Measurements from ENCODE around the gene ANKRD13A.
"Not testable (repeated sequence)": the region's sequence is repeated elsewhere in the genome, so short reads cannot be mapped to it uniquely, and the experiment has no call there.

The ANKRD13A gene

DNA sequence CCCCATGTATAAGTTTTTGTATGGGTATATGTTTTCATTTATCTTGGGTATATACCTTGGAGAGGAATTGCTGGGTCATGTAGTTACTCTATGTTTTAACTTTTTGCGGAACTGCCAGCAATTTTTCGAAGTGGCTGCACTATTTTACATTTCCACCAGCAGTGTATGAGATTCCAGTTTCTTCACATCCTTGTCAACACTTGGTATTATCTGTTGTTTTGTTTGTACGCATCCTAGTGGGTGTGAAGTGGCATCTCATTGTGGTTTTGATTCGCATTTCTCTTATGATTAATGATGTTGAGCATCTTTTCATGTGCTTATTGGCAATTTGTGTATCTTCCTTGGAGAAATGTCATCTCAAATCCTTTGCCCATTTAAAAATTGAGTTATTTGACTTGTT lies 6.9 kb downstream of the ANKRD13A start:
- DNase-seq (ENCODE audit: low read depth in 2 of 2) = no peak

DNA sequence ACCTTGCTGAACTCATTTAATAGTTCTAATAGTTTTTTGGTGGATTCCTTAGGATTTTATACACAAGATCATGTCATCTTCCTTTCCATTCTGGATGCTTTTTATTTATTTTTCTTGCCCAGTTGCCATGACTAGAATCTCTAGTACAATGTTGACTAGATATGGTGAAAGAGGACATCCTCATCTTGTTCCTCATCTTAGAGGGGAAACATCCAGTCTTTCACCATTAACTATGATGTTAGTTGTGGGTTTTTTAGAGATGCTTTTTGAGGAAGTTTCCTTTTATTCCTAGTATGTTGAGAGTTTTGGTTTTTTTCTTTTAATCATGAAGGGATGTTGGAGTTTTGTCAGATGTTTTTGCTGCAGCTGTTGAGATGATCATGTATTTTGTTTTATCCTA lies 8.7 kb downstream of the ANKRD13A start:
- DNase-seq (ENCODE audit: low read depth in 2 of 2) = no peak

DNA sequence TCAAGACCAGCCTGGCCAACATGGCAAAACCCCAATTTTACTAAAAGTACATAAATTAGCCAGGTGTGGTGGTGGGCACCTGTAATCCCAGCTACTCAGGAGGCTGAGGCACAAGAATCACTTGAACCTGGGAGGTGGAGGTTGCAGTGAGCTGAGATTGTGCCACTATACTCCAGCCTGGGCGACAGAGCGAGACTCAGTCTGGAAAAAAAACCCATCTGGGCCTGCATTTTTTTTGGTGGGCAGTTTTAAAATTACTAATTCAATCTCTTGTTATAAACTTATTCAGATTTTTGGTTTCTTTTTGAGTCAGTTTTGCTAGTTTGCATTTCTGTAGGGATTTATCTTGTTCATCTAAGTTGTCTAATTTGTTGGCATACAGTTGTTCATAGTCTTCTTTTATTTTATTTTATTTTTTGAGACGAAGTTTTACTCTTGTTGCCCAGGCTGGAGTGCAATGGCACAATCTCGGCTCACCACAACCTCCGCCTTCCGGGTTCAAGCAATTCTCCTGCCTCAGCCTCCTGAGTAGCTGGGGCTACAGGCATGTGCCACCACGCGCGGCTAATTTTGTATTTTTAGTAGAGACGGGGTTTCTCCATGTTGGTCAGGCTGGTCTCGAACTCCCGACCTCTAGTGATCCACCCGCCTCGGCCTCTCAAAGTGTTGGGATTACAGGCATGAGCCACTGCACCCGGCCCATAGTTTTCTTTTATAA lies 9.6 kb downstream of the ANKRD13A start:
- not testable (repeated sequence) for DNase-seq (ENCODE audit: low read depth in 2 of 2)

DNA sequence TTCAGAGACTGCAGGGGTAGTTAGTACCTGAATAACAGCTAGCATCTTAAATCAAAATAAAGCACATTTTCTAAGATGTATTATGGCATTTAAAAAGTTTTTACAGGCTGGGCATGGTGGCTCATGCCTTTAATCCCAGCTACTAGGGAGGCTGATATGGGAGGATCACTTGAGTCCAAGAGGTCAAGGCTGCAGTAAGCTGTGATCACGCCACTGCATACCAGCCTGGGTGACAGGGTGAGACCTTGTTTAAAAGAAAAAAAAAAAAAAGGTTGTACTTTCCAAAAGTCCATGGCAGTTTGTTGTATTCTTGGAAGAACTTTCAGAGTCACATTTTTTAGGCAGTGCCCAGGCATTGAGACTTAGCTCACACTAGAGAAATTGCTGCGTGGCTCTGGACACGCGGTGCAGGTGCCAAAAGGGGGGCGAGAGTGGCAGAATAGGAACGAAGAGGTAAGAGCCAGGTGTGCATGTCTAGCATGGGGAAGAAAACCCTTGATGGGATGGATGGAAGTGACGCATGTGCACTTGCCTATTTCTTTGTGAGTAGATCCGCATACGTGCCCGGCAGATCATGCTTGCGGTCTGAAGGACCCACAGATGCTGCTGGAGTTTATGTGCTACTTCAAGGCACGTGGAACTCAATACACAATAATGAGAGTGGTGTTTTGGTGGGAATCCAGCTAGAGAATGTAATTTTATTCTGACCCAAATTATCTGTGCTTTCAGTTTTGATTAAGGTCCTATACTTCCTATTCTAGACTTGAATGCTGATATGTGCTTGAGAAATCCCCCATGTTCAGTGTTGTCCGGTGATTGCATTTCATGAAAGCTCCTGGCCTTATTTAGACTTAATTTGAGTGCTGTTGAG lies 11.9 kb downstream of the ANKRD13A start:
- no peak for DNase-seq (ENCODE audit: low read depth in 2 of 2)

DNA sequence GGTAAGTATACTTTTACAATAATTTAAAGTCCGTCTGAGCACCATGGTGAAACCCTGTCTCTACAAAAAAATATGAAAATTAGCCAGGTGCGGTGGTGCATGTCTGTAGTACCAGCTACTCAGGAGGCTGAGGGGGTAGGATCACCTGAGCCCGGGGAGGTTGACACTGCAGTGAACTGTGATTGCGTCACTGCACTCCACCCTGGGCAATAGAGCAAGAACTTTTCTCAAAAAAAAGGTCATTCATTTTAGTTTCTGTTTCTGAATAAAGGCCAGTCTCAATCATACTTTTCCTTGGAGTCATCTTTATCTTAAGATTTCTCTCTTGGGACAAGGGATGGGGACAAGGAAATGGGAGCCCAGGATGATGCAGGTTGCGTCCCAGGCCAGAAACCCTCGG lies 12.9 kb downstream of the ANKRD13A start:
- DNase-seq (ENCODE audit: low read depth in 2 of 2) = no peak

DNA sequence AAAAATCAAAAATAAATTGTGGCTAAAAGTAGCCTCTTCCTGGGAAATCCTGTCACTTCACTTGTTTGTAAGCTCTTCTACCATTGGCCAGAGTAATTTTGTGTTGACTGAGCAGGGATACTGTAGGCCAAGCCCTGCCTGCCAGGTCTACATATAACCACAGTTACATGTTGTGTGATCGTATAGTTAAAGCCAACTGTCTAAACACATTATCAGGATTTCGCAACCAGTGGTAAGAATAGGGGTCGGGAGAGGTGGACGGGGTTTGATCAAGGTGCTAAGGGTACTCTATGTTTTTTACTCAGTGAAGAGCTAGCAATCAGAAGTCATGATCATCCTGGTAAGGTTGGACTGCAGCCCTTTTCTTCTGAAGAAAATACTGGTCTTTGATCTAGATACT lies 13.4 kb downstream of the ANKRD13A start:
- DNase-seq (ENCODE audit: low read depth in 2 of 2) = no peak

DNA sequence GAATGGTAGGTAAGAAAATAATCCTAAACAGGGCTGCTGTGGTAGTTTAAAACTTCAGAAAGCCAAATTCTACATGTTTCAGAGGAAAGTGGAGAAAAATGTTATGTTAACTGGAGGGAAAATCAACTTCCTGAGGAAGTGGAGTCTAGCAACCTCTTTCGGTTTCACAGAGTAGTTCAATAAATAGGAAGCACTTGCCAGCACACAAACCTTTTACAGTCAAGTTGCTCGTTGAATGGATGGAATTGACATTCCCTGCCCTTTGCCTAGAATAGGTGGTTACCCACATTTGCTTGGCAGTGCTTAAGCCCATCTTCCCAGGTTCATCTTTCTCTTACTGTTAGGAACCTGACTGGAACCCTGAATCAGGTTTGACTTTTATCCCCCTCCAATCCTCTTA lies 15.9 kb downstream of the ANKRD13A start:
- DNase-seq (ENCODE audit: low read depth in 2 of 2) = no peak

DNA sequence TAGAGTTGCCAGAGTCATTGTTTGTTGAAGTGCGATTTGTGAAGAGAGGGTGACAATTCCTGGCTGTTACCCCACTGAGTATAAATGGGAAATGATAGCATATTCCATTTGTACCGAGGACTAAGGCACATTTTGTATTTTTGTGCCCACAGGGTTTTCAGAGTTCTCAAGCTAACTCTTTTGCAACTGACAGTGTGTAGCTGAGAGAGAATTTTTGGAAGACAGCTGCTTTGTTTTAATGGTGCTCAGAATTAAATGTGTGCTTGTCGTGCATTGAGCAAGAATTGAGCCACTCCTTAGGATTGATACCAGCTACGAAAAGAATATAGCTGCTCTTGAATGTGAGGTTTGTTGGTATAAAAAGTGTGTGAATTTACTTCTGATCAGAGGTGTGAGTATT lies 21.7 kb downstream of the ANKRD13A start:
- no peak for DNase-seq (ENCODE audit: low read depth in 2 of 2)

DNA sequence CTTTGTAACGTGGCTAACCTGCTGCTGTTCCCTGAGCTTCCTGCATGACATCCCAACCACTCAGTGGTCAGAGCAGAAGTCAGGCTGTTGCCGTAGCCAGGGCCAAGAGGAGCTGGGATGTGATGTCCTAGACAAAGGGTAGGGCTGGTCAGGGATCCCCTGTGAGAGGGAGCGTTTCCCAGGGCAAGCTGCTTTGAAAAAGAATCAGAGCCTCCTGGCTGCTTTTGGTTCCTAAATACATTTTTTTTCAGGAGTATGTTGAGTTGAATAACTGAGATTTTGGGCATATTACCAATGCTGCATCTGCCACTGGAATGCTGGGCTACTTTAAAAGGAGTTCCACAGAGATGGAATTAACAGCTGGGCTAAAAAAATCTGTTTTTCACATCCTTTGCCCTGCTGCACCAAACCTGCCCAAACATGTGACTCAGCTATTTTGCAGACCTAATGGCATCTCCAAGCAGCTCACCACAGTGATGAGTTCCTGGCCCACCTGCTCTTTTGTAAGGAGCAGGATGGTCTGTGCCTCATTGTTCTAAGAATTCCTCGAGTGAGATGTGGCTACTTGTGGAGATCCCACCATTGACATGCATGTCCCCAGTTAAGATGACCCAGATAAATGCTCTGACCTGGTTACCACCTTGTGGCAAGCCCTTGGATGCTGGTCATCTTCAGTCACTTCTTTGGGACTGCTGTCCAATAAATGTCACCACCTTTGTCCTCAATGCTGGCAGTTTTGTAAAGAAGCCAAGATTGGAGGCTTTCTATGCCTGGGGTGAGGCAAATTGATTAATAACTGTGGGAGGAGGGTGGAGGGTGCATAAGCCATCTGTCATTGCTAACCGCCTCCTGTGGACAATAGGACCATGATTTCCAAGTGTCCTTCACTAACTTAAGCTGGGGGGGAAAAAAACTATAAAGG lies 24.1 kb downstream of the ANKRD13A start:
- no peak for DNase-seq (ENCODE audit: low read depth in 2 of 2)

DNA sequence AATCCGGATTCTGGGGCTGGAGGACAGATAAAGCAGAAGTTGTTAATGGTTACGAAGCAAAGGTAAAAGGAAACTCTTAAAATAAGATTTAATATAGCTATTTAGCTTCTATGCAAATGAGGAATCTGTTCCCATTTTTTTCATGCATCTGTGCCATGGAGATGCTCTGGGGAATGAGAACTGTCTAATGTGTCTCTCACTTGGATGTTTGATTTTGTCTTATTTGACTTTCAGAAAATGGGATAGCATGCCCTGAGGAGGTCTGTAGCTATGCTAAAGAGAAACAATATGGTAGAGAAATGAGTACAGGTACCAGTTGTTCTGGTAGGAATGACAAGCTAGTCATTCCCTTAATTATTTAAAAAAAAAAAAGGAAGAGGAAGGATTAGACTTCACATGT lies 24.8 kb downstream of the ANKRD13A start:
- no peak for DNase-seq (ENCODE audit: low read depth in 2 of 2)

DNA sequence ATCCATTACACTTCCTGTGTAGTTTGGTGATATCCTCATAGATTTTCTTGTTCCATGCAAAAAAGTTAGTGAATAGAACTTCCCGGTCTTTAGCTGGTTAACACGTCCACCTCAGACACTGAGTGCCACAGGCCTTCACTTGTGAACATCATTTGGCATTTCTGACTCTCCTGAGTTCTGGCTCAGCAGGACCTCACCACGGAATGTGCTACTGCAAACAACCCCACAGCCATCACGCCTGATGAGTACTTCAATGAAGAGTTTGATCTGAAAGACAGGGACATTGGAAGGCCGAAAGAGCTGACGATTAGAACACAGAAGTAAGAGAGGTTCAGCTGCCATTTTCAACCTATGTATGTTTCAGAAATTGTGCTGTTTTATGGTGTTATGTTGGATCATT lies 29.1 kb downstream of the ANKRD13A start:
- no peak for DNase-seq (ENCODE audit: low read depth in 2 of 2)

DNA sequence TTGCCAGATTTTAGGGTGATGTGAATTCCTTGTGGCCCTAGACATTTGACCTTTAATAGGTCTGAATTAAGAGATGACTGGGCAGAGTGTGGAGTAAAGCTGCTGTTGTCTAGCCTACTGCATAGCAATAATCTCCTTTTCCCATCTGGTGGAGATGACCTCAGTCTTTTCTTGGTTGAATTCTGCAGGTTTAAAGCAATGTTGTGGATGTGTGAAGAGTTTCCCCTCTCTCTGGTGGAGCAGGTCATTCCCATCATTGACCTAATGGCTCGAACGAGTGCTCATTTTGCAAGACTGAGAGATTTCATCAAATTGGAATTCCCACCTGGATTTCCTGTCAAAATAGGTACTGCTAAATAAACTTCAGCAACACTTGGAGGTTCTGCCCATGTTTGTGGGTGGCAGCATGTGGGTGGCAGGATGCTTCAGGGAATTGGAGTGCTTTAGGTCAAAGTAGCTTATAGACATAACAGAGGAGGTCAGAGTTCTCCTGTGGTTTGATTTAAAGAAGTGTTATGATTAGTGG lies 30.1 kb downstream of the ANKRD13A start:
- no peak for DNase-seq (ENCODE audit: low read depth in 2 of 2)

DNA sequence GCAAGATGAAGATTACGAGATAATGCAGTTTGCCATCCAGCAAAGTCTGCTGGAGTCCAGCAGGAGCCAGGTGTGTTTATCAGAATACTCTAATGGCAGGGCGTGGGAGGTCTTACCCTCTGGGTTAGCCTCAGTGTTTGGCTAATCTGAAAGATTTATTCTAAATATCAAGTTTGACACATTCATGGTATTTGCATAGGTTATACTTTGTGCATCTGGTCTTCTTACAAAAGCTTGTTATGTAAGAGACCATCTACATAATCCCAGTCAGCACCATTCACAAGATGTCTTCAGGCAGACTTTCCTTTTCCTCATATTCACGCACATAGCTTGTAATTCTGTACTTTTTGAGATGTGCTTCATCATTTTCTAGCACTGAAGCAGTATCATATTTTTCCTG lies 34.7 kb downstream of the ANKRD13A start:
- DNase-seq (ENCODE audit: low read depth in 2 of 2) = no peak

DNA sequence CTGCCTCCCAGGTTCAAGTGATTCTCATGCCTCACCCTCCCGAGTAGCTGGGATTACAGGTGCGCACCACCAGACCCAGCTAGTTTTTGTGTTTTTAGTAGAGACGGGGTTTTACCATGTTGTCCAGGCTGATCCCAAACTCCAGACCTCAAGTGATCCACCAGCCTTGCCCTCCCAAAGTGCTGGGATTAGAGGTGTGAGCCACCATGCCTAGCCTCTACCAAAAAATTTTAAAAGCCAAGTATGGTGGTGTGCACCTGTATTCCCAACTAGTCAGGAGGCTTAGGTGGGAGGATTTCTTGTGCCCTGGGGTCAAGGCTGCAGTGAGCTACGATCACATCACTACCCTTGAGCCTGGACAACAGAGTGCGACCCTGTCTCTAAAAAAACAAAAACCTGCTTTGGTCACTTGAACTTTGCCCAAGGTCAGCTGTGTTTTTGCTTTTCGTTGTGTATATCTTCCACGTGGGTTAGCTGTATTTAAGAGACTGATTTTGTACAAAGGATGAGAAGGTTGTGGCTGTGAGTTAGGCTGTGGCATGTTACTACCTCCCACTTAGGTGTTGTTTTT lies 36.4 kb downstream of the ANKRD13A start:
- DNase-seq (ENCODE audit: low read depth in 2 of 2) = no peak

DNA sequence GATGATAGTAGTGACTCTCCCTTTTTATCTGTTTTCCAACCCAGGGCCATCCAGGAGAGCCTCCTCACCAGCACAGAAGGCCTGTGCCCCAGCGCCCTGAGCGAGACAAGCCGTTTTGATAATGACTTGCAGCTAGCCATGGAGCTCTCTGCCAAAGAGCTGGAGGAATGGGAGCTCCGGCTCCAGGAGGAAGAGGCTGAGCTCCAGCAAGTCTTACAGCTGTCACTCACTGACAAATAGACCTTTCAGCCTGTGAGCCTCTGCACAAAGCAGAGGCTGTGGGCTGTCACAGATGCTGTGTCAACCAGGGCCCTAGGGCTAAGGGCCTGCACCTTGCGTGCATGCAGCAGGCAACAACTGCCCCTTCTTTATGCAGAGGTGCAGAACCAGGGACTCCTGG lies 38.1 kb downstream of the ANKRD13A start:
- DNase-seq (ENCODE audit: low read depth in 2 of 2) = no peak

DNA sequence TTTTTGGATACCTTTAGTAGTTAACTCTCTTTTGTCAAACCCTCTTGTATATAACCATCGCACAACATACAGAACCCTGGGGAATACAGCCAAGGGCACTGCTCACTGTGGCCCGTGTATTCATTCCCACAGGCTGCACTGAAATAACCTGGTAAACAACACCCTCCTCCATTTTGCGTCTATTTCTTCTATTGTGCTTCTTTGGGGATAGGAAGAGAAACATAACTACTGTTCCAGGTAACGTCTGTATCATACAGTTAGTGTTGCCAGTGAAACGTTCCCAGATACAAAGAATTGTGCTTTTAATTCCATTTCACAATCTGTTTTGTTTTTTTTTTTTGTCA lies 39.5 kb downstream of the ANKRD13A start:
- DNase-seq (ENCODE audit: low read depth in 2 of 2) = no peak

DNA sequence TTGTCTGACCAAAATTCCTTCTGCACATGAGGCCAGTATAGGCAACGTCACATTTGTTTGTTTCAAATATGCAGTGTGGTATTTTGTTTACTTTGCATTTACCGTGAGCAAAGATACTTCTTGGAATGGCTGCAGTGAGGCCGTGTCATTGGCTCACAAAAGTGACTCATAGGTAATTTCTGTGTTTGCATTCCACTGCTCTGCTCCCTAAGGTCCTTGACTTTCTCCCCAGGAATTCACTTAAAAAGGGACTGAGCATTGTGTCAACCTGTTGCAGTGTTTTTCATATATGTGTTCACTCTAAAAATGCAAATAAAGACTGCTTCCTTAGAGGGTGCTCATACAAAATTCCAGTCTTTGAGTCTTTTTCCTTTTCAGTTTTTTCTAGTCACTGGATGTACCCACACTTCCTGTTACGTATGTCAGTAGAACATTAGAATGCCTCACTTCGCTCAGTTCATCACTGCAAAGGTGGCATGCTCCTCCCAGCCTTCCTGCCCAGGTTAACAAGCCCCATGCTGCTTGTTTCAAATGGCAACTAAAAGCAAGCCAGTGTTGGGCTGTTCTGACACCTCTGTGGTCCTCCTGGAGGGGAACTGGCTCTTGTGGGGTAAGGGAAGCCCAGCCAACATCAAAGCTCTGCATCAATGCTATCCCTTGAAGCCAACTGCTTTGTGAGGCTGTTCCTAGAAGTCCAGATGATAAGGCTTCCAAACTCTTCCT lies 40.0 kb downstream of the ANKRD13A start:
- no peak for DNase-seq (ENCODE audit: low read depth in 2 of 2)

DNA sequence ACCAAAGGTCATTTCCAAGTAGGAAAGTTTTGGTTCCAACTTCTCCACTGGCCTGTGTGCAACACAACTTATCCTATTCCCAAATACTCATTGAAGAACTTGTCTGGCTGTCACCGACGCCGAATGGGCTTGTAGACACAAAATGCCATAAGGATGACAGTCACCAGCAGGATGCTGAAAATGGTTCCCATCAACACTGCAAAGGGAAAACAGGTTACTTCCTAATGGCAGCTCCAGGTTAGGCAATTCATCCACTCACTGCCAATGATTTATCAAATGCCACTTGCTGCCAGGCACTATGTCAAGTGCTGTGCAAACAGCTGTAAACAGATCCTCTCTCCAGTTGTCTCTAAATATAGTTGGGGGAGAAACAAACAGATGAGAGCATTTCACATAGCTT lies 43.0 kb downstream of the ANKRD13A start:
- no peak for DNase-seq (ENCODE audit: low read depth in 2 of 2)

DNA sequence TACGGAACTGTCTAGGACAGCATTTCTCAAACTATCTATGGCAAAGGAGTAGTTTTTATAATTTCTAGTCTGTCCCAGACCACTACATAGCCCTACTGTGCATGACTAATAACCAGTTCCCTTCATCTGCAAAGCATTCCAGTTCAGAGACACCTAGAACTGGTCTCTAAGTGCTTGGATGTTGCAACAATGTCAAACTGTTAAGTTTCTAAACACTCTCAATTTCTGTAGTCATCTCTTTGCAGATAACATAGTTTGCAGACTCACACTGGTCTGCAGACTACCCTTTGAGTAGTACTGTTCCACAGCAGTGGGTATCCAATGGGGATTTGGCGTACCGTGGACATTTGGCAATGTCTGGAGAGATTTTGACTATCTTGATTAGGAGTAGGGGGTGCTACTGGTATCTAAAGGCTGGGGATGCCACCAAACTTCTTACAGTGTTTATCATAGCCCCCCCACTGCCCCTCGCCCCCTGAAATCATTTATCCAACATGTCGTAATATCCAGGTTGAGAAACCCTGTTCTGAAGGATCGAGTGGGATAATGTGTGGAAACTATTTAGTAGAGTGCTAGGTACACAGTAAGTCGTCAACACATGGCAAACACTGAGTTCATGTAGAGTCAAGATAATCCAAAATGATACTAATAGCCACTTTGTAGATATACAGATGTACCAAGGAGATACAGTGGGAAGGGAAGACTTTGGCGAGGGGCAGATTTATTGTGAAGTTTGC lies 47.4 kb downstream of the ANKRD13A start:
- no peak for DNase-seq (ENCODE audit: low read depth in 2 of 2)

DNA sequence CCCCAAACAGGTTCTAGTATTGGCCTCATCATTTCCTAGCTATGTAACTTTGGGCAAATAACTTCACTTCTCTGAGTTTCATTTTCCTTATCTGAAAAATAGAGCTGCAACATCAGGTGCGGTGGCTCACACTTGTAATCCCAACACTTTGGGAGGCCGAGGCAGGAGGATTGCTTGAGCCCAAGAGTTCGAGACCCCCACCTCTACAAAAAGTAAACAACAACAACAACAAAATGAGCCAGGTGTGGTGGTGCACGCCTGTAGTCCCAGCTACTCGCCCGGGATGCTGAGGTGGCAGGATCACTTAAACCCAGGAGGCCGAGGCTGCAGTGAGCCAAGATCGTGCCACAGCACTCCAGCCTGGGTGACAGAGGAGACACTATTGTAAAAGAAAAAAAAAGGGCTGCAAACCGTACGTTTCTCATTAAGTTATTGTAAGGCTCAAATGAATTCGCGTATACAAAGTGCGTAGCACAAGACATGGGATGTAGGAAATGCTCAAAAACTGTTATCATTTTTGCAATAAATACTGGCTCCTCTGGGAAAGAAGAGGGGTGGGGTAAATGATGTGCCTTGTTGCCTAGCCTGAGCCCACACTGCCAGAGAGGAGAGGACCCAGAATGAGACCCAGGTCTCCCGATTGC lies 48.2 kb downstream of the ANKRD13A start:
- DNase-seq (ENCODE audit: low read depth in 2 of 2) = no peak

Measured in stimulated activated CD8-positive, alpha-beta memory T cell treated with anti-CD3 and anti-CD28 coated beads, Interleukin-15, amount 100 ng/mL, for 4 hours (primary cell).